ENCODE results near the gene IL1B.
"Not testable (repeated sequence)": the region's sequence is repeated elsewhere in the genome, so short reads cannot be mapped to it uniquely, and the experiment has no call there.

IL1B gene

DNA sequence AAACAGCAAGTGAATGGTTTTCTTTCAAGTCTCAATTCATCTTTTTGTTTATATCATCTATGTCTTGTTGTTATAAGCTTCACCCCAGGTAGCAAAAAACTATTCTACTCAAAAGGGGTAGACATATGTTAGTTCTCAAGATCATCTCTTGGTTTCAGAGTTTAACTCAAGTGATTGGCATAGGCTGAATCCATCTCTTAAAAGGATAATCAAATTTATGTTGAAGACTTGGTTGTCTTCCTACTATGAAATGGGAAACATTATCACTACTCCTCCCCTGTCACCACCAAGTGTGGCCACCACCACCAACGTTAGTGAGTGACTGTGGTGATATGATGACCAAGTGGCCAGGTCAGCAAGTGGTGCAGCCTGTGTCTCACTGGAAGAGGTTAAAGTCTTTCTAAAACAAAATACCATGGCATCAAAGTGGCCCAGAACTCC lies 1.5 kb downstream of the IL1B start:
- peak overlapping the region; percentile 49; the same call in 1 of the 2 replicates for H3K4me3 ChIP-seq (ENCODE audit: low read depth, low read length)
- peaks cover 11% of the 10 kb centered on the region; the same call in 1 of the 2 replicates for H3K36me3 ChIP-seq (ENCODE audit: insufficient read depth, low read length)
- peaks cover 4% of the 10 kb centered on the region for H3K79me2 ChIP-seq (ENCODE audit: control insufficient read depth, insufficient read depth, low read length, unreplicated experiment)
- no peaks in the 10 kb centered on the region for H3K27me3 ChIP-seq (ENCODE audit: insufficient read depth, low read length)
- H3K27ac ChIP-seq (ENCODE audit: low read depth, low read length): peak overlapping the region; percentile 94; the same call in 1 of the 2 replicates
- H3K4me1 ChIP-seq (ENCODE audit: control insufficient read depth, insufficient read depth, low read length, unreplicated experiment): peaks cover 48% of the 10 kb centered on the region
- H2AFZ ChIP-seq (ENCODE audit: low read length, unreplicated experiment): no peak overlapping the region

DNA sequence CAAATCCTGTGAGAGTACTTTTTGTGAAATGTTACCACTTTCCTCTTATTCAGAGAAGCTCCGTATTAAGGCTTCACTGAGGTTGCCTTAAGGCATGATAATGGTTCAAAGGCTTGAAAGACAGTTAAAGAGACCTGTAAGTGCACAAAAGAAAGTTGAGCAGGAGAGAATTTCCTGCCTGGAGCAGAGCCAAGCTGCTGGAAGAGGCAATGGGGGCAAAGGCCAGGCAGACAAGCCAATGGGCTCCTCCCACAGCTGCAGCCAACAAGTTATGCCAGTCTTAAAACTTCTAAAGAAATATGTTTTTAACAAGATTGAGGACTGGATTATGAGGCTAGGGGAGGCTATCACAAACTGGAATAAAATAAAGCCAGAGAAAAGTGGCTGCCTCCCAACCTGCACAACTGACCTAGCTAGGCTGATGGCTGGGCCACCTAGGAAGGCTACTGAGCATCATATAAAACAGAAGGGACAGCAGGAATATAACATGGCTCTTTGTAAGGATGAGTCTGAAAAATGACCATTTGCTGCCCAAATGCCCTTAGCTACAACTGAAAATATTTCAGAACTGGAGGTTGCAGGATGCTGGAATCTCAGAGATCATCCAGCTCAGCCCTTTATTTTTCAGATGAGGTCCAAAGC lies 2.1 kb downstream of the IL1B start:
- no peak overlapping the region for H2AFZ ChIP-seq (ENCODE audit: low read length, unreplicated experiment)
- peak overlapping the region; percentile 29 for H3K4me3 ChIP-seq (ENCODE audit: low read depth, low read length)
- H3K79me2 ChIP-seq (ENCODE audit: control insufficient read depth, insufficient read depth, low read length, unreplicated experiment): peaks cover 4% of the 10 kb centered on the region
- peaks cover 11% of the 10 kb centered on the region; the same call in 1 of the 2 replicates for H3K36me3 ChIP-seq (ENCODE audit: insufficient read depth, low read length)
- H3K27me3 ChIP-seq (ENCODE audit: insufficient read depth, low read length): no peaks in the 10 kb centered on the region
- peaks cover 42% of the 10 kb centered on the region for H3K4me1 ChIP-seq (ENCODE audit: control insufficient read depth, insufficient read depth, low read length, unreplicated experiment)
- no peak overlapping the region; the same call in 1 of the 2 replicates for H3K27ac ChIP-seq (ENCODE audit: low read depth, low read length)

GRCh38 chr2:112833976-112834375 lies 2.6 kb downstream of the IL1B start:
- Histone ChIP-seq H3K4me1 (ENCODE audit: control insufficient read depth, insufficient read depth, low read length, unreplicated experiment) (peaks cover 37% of the 10 kb centered on the region), H3K27ac (ENCODE audit: low read depth, low read length) (no peak overlapping the region), H3K4me3 (ENCODE audit: low read depth, low read length) (peak overlapping the region; percentile 29), H3K79me2 (ENCODE audit: control insufficient read depth, insufficient read depth, low read length, unreplicated experiment) (peaks cover 4% of the 10 kb centered on the region), H3K36me3 (ENCODE audit: insufficient read depth, low read length) (peaks cover 11% of the 10 kb centered on the region; the same call in 1 of the 2 replicates), H2AFZ (ENCODE audit: low read length, unreplicated experiment) (no peak overlapping the region), H3K27me3 (ENCODE audit: insufficient read depth, low read length) (no peaks in the 10 kb centered on the region)

DNA sequence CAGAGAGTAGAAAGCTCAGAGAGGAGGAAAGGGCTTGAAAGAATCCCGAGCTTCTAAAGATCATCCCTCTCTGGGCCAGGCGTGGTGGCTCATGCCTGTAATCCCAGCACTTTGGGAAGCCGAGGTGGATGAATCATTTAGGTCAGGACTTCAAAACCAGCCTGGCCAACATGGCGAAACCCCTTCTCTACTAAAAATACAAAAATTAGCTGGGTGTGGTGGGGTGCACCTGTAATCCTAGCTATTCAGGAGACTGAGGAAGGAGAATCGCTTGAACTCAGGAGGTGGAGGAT lies 3.0 kb downstream of the IL1B start:
- Histone ChIP-seq H3K36me3 (ENCODE audit: insufficient read depth, low read length) (peaks cover 11% of the 10 kb centered on the region; the same call in 1 of the 2 replicates), H3K4me1 (ENCODE audit: control insufficient read depth, insufficient read depth, low read length, unreplicated experiment) (peaks cover 33% of the 10 kb centered on the region)
- not testable (repeated sequence) for H3K4me3 ChIP-seq (ENCODE audit: low read depth, low read length); H2AFZ ChIP-seq (ENCODE audit: low read length, unreplicated experiment); H3K27me3 ChIP-seq (ENCODE audit: insufficient read depth, low read length); H3K79me2 ChIP-seq (ENCODE audit: control insufficient read depth, insufficient read depth, low read length, unreplicated experiment); H3K27ac ChIP-seq (ENCODE audit: low read depth, low read length)

GRCh38 chr2:112832841-112833638 lies 3.5 kb downstream of the IL1B start:
- Histone ChIP-seq H2AFZ (ENCODE audit: low read length, unreplicated experiment) (no peak overlapping the region), H3K27me3 (ENCODE audit: insufficient read depth, low read length) (no peaks in the 10 kb centered on the region), H3K79me2 (ENCODE audit: control insufficient read depth, insufficient read depth, low read length, unreplicated experiment) (peaks cover 4% of the 10 kb centered on the region), H3K4me1 (ENCODE audit: control insufficient read depth, insufficient read depth, low read length, unreplicated experiment) (peaks cover 33% of the 10 kb centered on the region), H3K4me3 (ENCODE audit: low read depth, low read length) (no peak overlapping the region), H3K36me3 (ENCODE audit: insufficient read depth, low read length) (peaks cover 11% of the 10 kb centered on the region; the same call in 1 of the 2 replicates), H3K27ac (ENCODE audit: low read depth, low read length) (no peak overlapping the region)

GRCh38 chr2:112831946-112832840 lies 4.4 kb downstream of the IL1B start:
- H3K79me2 ChIP-seq (ENCODE audit: control insufficient read depth, insufficient read depth, low read length, unreplicated experiment): peaks cover 4% of the 10 kb centered on the region
- no peak overlapping the region for H2AFZ ChIP-seq (ENCODE audit: low read length, unreplicated experiment)
- H3K4me3 ChIP-seq (ENCODE audit: low read depth, low read length): no peak overlapping the region
- no peaks in the 10 kb centered on the region for H3K27me3 ChIP-seq (ENCODE audit: insufficient read depth, low read length)
- H3K27ac ChIP-seq (ENCODE audit: low read depth, low read length): no peak overlapping the region
- H3K36me3 ChIP-seq (ENCODE audit: insufficient read depth, low read length): peaks cover 11% of the 10 kb centered on the region; the same call in 1 of the 2 replicates
- H3K4me1 ChIP-seq (ENCODE audit: control insufficient read depth, insufficient read depth, low read length, unreplicated experiment): peaks cover 30% of the 10 kb centered on the region

DNA sequence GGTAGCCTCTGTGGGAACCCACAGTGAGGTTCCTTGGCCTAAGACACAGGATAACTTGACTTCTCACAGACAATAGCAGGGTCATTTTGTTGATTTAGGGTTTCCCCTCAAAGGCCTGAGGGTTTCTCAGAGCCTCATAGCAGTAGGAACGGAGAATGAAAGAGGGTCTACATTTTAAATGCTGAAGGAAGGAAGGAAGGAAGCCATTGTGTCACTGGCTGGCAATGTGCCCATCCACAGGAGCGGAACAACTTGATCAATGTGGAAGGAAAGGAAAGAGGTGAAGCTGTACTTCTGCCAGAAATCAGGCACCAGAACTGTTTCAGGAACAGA lies 5.1 kb downstream of the IL1B start:
- peaks cover 11% of the 10 kb centered on the region; the same call in 1 of the 2 replicates for H3K36me3 ChIP-seq (ENCODE audit: insufficient read depth, low read length)

GRCh38 chr2:112830682-112831512 lies 5.7 kb downstream of the IL1B start:
- Histone ChIP-seq H3K36me3 (ENCODE audit: insufficient read depth, low read length) (peaks cover 11% of the 10 kb centered on the region; the same call in 1 of the 2 replicates), H3K27me3 (ENCODE audit: insufficient read depth, low read length) (no peaks in the 10 kb centered on the region), H2AFZ (ENCODE audit: low read length, unreplicated experiment) (no peak overlapping the region), H3K4me3 (ENCODE audit: low read depth, low read length) (no peak overlapping the region), H3K27ac (ENCODE audit: low read depth, low read length) (no peak overlapping the region), H3K4me1 (ENCODE audit: control insufficient read depth, insufficient read depth, low read length, unreplicated experiment) (peaks cover 25% of the 10 kb centered on the region), H3K79me2 (ENCODE audit: control insufficient read depth, insufficient read depth, low read length, unreplicated experiment) (peaks cover 4% of the 10 kb centered on the region)

More for the DNA sequence above, 5.1 kb downstream of the IL1B start:
- peaks cover 4% of the 10 kb centered on the region for H3K79me2 ChIP-seq (ENCODE audit: control insufficient read depth, insufficient read depth, low read length, unreplicated experiment)
- no peak overlapping the region for H3K4me3 ChIP-seq (ENCODE audit: low read depth, low read length)
- no peaks in the 10 kb centered on the region for H3K27me3 ChIP-seq (ENCODE audit: insufficient read depth, low read length)
- H3K4me1 ChIP-seq (ENCODE audit: control insufficient read depth, insufficient read depth, low read length, unreplicated experiment): peaks cover 27% of the 10 kb centered on the region
- no peak overlapping the region for H2AFZ ChIP-seq (ENCODE audit: low read length, unreplicated experiment)
- no peak overlapping the region for H3K27ac ChIP-seq (ENCODE audit: low read depth, low read length)

DNA sequence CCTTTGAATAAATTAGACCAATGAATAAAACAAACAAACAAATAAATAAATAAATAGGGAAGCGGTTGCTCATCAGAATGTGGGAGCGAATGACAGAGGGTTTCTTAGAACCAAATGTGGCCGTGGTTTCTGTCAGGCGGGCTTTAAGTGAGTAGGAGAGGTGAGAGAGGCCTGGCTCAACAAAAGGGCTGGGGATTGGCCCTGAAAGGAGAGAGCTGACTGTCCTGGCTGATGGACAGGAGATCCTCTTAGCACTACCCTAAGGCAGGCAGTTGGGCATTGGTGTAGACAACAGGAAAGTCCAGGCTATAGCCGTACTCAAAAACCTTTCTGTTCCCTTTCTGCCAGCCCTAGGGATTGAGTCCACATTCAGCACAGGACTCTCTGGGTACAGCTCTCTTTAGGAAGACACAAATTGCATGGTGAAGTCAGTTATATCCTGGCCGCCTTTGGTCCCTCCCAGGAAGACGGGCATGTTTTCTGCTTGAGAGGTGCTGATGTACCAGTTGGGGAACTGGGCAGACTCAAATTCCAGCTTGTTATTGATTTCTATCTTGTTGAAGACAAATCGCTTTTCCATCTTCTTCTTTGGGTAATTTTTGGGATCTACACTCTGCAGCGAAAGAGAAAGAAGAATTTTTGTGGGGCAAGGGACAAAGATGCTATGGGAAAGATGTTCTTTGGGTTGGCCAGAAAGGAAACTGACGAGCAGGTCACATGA lies 6.5 kb downstream of the IL1B start:
- Histone ChIP-seq H3K27ac (ENCODE audit: low read depth, low read length) (no peak overlapping the region), H3K4me3 (ENCODE audit: low read depth, low read length) (no peak overlapping the region), H3K27me3 (ENCODE audit: insufficient read depth, low read length) (no peaks in the 10 kb centered on the region), H3K36me3 (ENCODE audit: insufficient read depth, low read length) (peaks cover 11% of the 10 kb centered on the region; the same call in 1 of the 2 replicates), H3K4me1 (ENCODE audit: control insufficient read depth, insufficient read depth, low read length, unreplicated experiment) (peaks cover 24% of the 10 kb centered on the region), H2AFZ (ENCODE audit: low read length, unreplicated experiment) (no peak overlapping the region), H3K79me2 (ENCODE audit: control insufficient read depth, insufficient read depth, low read length, unreplicated experiment) (no peaks in the 10 kb centered on the region)

Measured in ACC112 (cell line).